HepG2 (cell line): Measurements from ENCODE around the gene IL4I1. TPM values are rescaled to one million over a fixed set of nuclear protein-coding genes. Genes with fewer than 3 reads are reported as not detected.

Experiments
- ATAC-seq: fragments of 200-7000 bp; cut with Tn5 transposase; 3 replicates; pipeline ENCODE4 v1.9.1; 2020; ENCODE audit warnings: mild to moderate bottlenecking, moderate library complexity
- BruUV-seq: library from RNA; stranded (reverse); fragments of 400-500 nt; replicated peaks from 2 replicates; lab custom pipeline; 2021; lab: Mats Ljungman, UMichigan
- CTCF ChIA-PET: fragments of 300-600 bp; formaldehyde crosslinking; extraction: SDS; loops from one replicate; lab custom pipeline; 2021; ENCODE audit warnings: low total read pairs, inconsistent platforms, low intra/inter-chr PET ratio; lab: Yijun Ruan, JAX
- POLR2A ChIA-PET: fragments of 350-600 bp; sonication (Branson Sonifier 250); formaldehyde crosslinking; loops from one replicate; lab custom pipeline; 2020; ENCODE audit warnings: antibody characterized with exemption, inconsistent platforms; lab: Yijun Ruan, JAX
- DNase-seq: peaks from one replicate; pipeline ENCODE4 v3.0.0-alpha.2; 2015; ENCODE audit warnings: low spot score
- FAIRE-seq: peaks from 3 replicates; lab custom pipeline; 2011; peaks lifted over from hg19 to GRCh38; lab: Jason Lieb, UNC
- H2AFZ ChIP-seq: one replicate; pipeline ENCODE4 v1.6.1; 2011; ENCODE audit warnings: low read length, inconsistent platforms
- H3K27ac ChIP-seq: fragments of 300-600 bp; 3 replicates; pipeline ENCODE4 v1.8.0; 2011; ENCODE audit warnings: mixed run types, mild to moderate bottlenecking, mixed read lengths, low read length, inconsistent platforms; ENCODE audit not compliant: insufficient read depth; ENCODE audit errors: extremely low read length
- H3K27me3 ChIP-seq, 2 experiments: fragments of 200-600 bp in 1 of 2; 2 replicates in 1 of 2; 3 replicates in 1 of 2; pipeline versions ENCODE4 v1.6.0 to v1.8.0; 2011; ENCODE audit warnings: low read length in 2 of 2, mild to moderate bottlenecking in 2 of 2, moderate library complexity in 2 of 2, inconsistent platforms in 1 of 2; ENCODE audit not compliant: insufficient read depth in 2 of 2, control insufficient read depth in 1 of 2
- H3K36me3 ChIP-seq, 2 experiments: fragments of 200-600 bp in 1 of 2; replicated peaks in 1 of 2; 2 replicates in 1 of 2; 3 replicates in 1 of 2; pipeline versions ENCODE4 v1.5.1 to v1.8.0; 2011; ENCODE audit warnings: low read length in 2 of 2, inconsistent platforms in 1 of 2; ENCODE audit not compliant: insufficient read depth in 2 of 2, control insufficient read depth in 1 of 2
- H3K4me1 ChIP-seq: 2 replicates; pipeline ENCODE4 v1.5.1; 2012; ENCODE audit warnings: low read length, inconsistent platforms; ENCODE audit not compliant: insufficient read depth
- H3K4me2 ChIP-seq: 2 replicates; pipeline ENCODE4 v1.6.0; 2011; ENCODE audit warnings: low read depth, low read length, inconsistent platforms
- H3K4me3 ChIP-seq, 3 experiments: fragments of 200-600 bp in 1 of 3; sonication (generic), shearing (Covaris generic) in 1 of 3; replicated peaks in 1 of 3; 2 replicates each; pipeline ENCODE4 v1.5.1; 2011 to 2016; ENCODE audit warnings: low read length in 3 of 3, inconsistent platforms in 2 of 3, low read depth in 2 of 3, mild to moderate bottlenecking in 2 of 3, control low read depth in 1 of 3, mixed read lengths in 1 of 3; ENCODE audit not compliant: insufficient read depth in 1 of 3
- H3K79me2 ChIP-seq: one replicate; pipeline ENCODE4 v1.6.1; 2011; ENCODE audit warnings: low read length, inconsistent platforms; ENCODE audit not compliant: insufficient read depth
- H3K9ac ChIP-seq: 2 replicates; pipeline ENCODE4 v1.6.0; 2011; ENCODE audit warnings: mild to moderate bottlenecking, low read depth, low read length, inconsistent platforms; ENCODE audit not compliant: insufficient read depth
- H3K9me3 ChIP-seq: 2 replicates; pipeline ENCODE4 v1.5.1; 2012; ENCODE audit warnings: mild to moderate bottlenecking, low read length
- H4K20me1 ChIP-seq: 2 replicates; pipeline ENCODE4 v1.6.0; 2011; ENCODE audit warnings: inconsistent platforms, mild to moderate bottlenecking, low read length, moderate library complexity; ENCODE audit not compliant: insufficient read depth
- BRD4 ChIP-seq: sonication (generic); formaldehyde crosslinking; IDR thresholded peaks from 2 replicates; pipeline ENCODE4 v1.4.0; 2020; ENCODE audit warnings: missing genetic modification reagents
- FOXK1 ChIP-seq: sonication (generic); formaldehyde crosslinking; IDR thresholded peaks from 2 replicates; pipeline ENCODE4 v1.4.0; 2020; ENCODE audit warnings: low read depth, missing genetic modification reagents, borderline replicate concordance
- HNRNPUL1 ChIP-seq: fragments of 200-400 bp; formaldehyde crosslinking; IDR thresholded peaks from 2 replicates; pipeline ENCODE4 v1.6.1; 2017; ENCODE audit warnings: low read depth, mild to moderate bottlenecking, low read length, moderate library complexity
- MAFK ChIP-seq, 2 experiments: IDR thresholded peaks in 1 of 2; conservative IDR thresholded peaks in 1 of 2; 2 replicates each; pipeline ENCODE4 v1.6.1; 2011; ENCODE audit warnings: improper control_type of control experiment in 2 of 2, low read length in 2 of 2
- NFRKB ChIP-seq: fragments of 450-650 bp; IDR thresholded peaks from 2 replicates; pipeline ENCODE4 v1.6.1; 2017
- TOPORS ChIP-seq: sonication (generic); formaldehyde crosslinking; IDR thresholded peaks from 2 replicates; pipeline ENCODE4 v1.8.0; 2023; ENCODE audit warnings: mild to moderate bottlenecking, missing genetic modification reagents
- USF2 ChIP-seq, 2 experiments: sonication (generic) in 1 of 2; formaldehyde crosslinking in 1 of 2; IDR thresholded peaks; 2 replicates each; pipeline versions ENCODE4 v1.5.1 to v1.6.1; 2011 to 2020; ENCODE audit warnings: borderline replicate concordance in 1 of 2, low read depth in 1 of 2, low read length in 1 of 2, mild to moderate bottlenecking in 1 of 2, missing genetic modification reagents in 1 of 2, moderate library complexity in 1 of 2
- ZBTB7A ChIP-seq: sonication (generic); formaldehyde crosslinking; IDR thresholded peaks from 2 replicates; pipeline ENCODE4 v1.8.0; 2022; ENCODE audit warnings: mild to moderate bottlenecking, missing genetic modification reagents
- ZNF124 ChIP-seq: sonication (generic); formaldehyde crosslinking; IDR thresholded peaks from 2 replicates; pipeline ENCODE4 v1.4.0; 2020; ENCODE audit warnings: missing genetic modification reagents
- ZNF337 ChIP-seq: sonication (generic); formaldehyde crosslinking; IDR thresholded peaks from 2 replicates; pipeline ENCODE4 v1.5.1; 2020; ENCODE audit warnings: missing genetic modification reagents, low read depth, mild to moderate bottlenecking, borderline replicate concordance
- ZNF768 ChIP-seq: sonication (generic); formaldehyde crosslinking; IDR thresholded peaks from 2 replicates; pipeline ENCODE4 v1.4.0; 2020; ENCODE audit warnings: missing genetic modification reagents
- ZNF781 ChIP-seq: sonication (generic); formaldehyde crosslinking; IDR thresholded peaks from 2 replicates; pipeline ENCODE4 v1.5.1; 2020; ENCODE audit warnings: borderline replicate concordance, mild to moderate bottlenecking, missing genetic modification reagents; ENCODE audit errors: not compliant biosample characterization
- WGBS: methylation state at CpG from one replicate; pipeline ENCODE4 v1.1.6; 2017; ENCODE audit warnings: low lambda C conversion rate; 5-methylcytosine and 5-hydroxymethylcytosine counted together
- in situ Hi-C: cut with HindIII; loops from 2 replicates; pipeline ENCODE4 v1.10.0; 2017; ENCODE audit warnings: low pct_unique_long_range_greater_than_20kb; ENCODE audit not compliant: extremely low pct_ligation_motif_present
- intact Hi-C: fragments of 100-400 bp; cut with micrococcal nuclease; formaldehyde crosslinking; loops from one replicate; pipeline ENCODE4 v1.10.0; 2022; ENCODE audit not compliant: unreplicated experiment
- polyA plus RNA-seq, 8 experiments: library from polyadenylated mRNA; depleted of rRNA in 3 of 8; stranded (reverse) in 7 of 8; unstranded in 1 of 8; fragments of >200 nt; fragmentation: Illumina TruSeq in 4 of 8; extraction: Trizol in 4 of 8; gene quantifications; 2 replicates each; pipeline versions ENCODE4 v1.2.1 to v1.2.3, GENCODE V29; 2011 to 2016; ENCODE audit warnings: low read depth in 4 of 8, missing spikeins in 1 of 8, mixed read lengths in 1 of 8; ENCODE audit not compliant: insufficient read depth in 1 of 8
- total RNA-seq, 5 experiments: library from RNA; depleted of rRNA; stranded (reverse); fragments of >200 nt; fragmentation: Illumina TruSeq; extraction: Trizol; gene quantifications; 2 replicates each; pipeline ENCODE4 v1.2.3, GENCODE V29; 2016; ENCODE audit warnings: low read depth in 1 of 5
- TF ChIP-seq, protein P1 (sequence below): sonication (generic); formaldehyde crosslinking; IDR thresholded peaks from 2 replicates; pipeline ENCODE4 v1.4.0; 2020; ENCODE audit warnings: mild to moderate bottlenecking, missing genetic modification reagents
- TF ChIP-seq, protein P2 (sequence below): sonication (generic); formaldehyde crosslinking; IDR thresholded peaks from 2 replicates; pipeline ENCODE4 v1.5.1; 2020; ENCODE audit warnings: mild to moderate bottlenecking, missing genetic modification reagents, borderline replicate concordance

The IL4I1 gene
- total and polyA plus RNA-seq, 2 of the 13 experiments (the other 11 are each of a cell fraction or from before 2014, with no cell fraction given): not detected

- TF ChIP-seq, protein P1, sequence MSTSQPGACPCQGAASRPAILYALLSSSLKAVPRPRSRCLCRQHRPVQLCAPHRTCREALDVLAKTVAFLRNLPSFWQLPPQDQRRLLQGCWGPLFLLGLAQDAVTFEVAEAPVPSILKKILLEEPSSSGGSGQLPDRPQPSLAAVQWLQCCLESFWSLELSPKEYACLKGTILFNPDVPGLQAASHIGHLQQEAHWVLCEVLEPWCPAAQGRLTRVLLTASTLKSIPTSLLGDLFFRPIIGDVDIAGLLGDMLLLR: no peak
- TF ChIP-seq HNRNPUL1: no peak
Measured at GRCh38 chr19:49904136-49904535, 7.4 kb upstream of the IL4I1 start (continued).

DNA sequence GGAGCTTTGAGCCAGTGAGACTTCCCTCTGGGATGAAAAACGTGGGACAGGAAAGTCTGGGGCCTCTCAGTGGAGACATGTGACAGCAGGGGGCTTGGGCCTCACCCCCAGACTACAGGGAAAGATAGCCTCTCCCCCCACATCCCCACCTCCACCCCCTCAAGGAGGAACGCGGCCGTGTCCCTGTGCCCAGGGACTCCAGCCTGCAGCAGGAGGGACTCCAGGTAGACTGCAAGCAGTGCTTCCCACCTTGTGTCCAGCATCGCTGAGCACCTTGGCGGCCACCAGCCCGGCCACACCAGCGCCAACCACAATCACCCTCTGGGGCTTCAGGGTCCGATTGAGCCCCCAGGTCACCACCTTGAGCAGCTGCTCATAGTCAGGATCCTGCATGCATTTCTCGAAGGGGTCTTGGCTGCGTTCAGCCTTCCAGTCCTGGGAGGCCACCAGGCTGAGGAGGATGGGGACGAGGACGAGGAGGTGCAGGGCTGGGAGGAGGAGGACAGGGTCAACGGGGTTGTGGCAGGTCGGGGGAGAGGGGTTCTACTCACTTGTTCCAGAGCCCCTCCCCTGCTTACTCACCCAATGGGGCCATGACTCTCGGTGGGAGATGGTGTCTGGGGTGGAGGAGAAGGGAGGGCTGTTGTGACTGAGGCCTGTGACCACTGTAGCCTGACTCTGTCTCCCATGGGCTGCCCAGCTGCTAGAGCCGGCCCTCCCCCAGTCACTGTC is 955 bp downstream of the IL4I1 start:
- BruUV-seq: no TSS peak
- intact Hi-C loops: no loop called here
- no peaks in the 10 kb centered on the region for H4K20me1 ChIP-seq
- no peaks in the 10 kb centered on the region for H3K9me3 ChIP-seq
- H3K27ac ChIP-seq: no peak overlapping the region
- FAIRE-seq (no peak), DNase-seq (no peak), ATAC-seq (no peak; the same call in 2 of the 3 replicates)
- no peak overlapping the region for H3K4me2 ChIP-seq
- H3K27me3 ChIP-seq: peaks cover 9 to 17% of the 10 kb centered on the region in 2 experiments; a peak in 4 of 5 replicates
- no peaks in the 10 kb centered on the region for H3K36me3 ChIP-seq
- ChIA-PET CTCF (no interaction called here), POLR2A (no interaction called here)
- no peak overlapping the region for H3K4me3 ChIP-seq
- no peak overlapping the region for H3K9ac ChIP-seq
- in situ Hi-C loops: no loop called here
- no peak overlapping the region for H2AFZ ChIP-seq
- H3K4me1 ChIP-seq: peaks cover 18% of the 10 kb centered on the region
- H3K79me2 ChIP-seq: no peaks in the 10 kb centered on the region
- 34% methylated on average over 8 of the region's 17 CpGs for WGBS
- TF ChIP-seq ZNF124 (CRISPR knock-in tag) (no peak), ZNF768 (CRISPR knock-in tag) (no peak), NFRKB (no peak), ZBTB7A (no peak), FOXK1 (CRISPR knock-in tag) (no peak), TOPORS (CRISPR knock-in tag) (no peak), MAFK (conservative IDR thresholded peaks at IDR 0.05 in 1 of 2, IDR thresholded peaks at IDR 0.05 in 1 of 2; ENCODE audit: low read length in 2 of 2) (no peak), ZNF781 (CRISPR knock-in tag) (no peak), BRD4 (CRISPR knock-in tag) (no peak), ZNF337 (no peak), USF2 (IDR thresholded peaks at IDR 0.05; ENCODE audit: low read depth, low read length) (no peak), USF2 (CRISPR knock-in tag; IDR thresholded peaks at IDR 0.05; ENCODE audit: borderline replicate concordance) (no peak)
- TF ChIP-seq, protein P2, sequence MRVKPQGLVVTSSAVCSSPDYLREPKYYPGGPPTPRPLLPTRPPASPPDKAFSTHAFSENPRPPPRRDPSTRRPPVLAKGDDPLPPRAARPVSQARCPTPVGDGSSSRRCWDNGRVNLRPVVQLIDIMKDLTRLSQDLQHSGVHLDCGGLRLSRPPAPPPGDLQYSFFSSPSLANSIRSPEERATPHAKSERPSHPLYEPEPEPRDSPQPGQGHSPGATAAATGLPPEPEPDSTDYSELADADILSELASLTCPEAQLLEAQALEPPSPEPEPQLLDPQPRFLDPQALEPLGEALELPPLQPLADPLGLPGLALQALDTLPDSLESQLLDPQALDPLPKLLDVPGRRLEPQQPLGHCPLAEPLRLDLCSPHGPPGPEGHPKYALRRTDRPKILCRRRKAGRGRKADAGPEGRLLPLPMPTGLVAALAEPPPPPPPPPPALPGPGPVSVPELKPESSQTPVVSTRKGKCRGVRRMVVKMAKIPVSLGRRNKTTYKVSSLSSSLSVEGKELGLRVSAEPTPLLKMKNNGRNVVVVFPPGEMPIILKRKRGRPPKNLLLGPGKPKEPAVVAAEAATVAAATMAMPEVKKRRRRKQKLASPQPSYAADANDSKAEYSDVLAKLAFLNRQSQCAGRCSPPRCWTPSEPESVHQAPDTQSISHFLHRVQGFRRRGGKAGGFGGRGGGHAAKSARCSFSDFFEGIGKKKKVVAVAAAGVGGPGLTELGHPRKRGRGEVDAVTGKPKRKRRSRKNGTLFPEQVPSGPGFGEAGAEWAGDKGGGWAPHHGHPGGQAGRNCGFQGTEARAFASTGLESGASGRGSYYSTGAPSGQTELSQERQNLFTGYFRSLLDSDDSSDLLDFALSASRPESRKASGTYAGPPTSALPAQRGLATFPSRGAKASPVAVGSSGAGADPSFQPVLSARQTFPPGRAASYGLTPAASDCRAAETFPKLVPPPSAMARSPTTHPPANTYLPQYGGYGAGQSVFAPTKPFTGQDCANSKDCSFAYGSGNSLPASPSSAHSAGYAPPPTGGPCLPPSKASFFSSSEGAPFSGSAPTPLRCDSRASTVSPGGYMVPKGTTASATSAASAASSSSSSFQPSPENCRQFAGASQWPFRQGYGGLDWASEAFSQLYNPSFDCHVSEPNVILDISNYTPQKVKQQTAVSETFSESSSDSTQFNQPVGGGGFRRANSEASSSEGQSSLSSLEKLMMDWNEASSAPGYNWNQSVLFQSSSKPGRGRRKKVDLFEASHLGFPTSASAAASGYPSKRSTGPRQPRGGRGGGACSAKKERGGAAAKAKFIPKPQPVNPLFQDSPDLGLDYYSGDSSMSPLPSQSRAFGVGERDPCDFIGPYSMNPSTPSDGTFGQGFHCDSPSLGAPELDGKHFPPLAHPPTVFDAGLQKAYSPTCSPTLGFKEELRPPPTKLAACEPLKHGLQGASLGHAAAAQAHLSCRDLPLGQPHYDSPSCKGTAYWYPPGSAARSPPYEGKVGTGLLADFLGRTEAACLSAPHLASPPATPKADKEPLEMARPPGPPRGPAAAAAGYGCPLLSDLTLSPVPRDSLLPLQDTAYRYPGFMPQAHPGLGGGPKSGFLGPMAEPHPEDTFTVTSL (CRISPR knock-in tag): no peak
